A549 (cell line): Measurements from ENCODE around the gene SKIC8. TPM values are rescaled to one million over a fixed set of nuclear protein-coding genes. Genes with fewer than 3 reads are reported as not detected.

ENCODE experiments used
- ATAC-seq, 2 experiments: fragments of 200-7000 bp in 1 of 2; fragments of >200 bp in 1 of 2; cut with Nextera tagmentation in 1 of 2; cut with Tn5 transposase in 1 of 2; 3 replicates each; pipeline versions ENCODE4 v1.8.0 to v1.9.1; 2018 to 2020; ENCODE audit warnings: mild to moderate bottlenecking in 1 of 2, moderate library complexity in 1 of 2
- CTCF ChIA-PET: fragments of 300-600 bp; sonication (Branson Sonifier 250); formaldehyde crosslinking; extraction: SDS; loops from one replicate; lab custom pipeline; 2021; ENCODE audit warnings: antibody characterized with exemption, inconsistent platforms; lab: Yijun Ruan, JAX
- POLR2A ChIA-PET: fragments of 350-600 bp; formaldehyde crosslinking; extraction: SDS; loops from one replicate; lab custom pipeline; 2021; ENCODE audit warnings: antibody characterized with exemption, inconsistent platforms; lab: Yijun Ruan, JAX
- DNase-seq, 2 experiments: peaks; one replicate each; pipeline versions ENCODE4 v3.0.0 to v3.0.0-alpha.2; 2011 to 2016; ENCODE audit warnings: low read depth in 1 of 2, low spot score in 1 of 2
- FAIRE-seq: peaks from 2 replicates; lab custom pipeline; 2011; peaks lifted over from hg19 to GRCh38; lab: Jason Lieb, UNC
- H3K27ac ChIP-seq, 2 experiments: fragments of >200 bp; sonication (Bioruptor Twin); formaldehyde crosslinking; 3 replicates each; pipeline ENCODE4 v1.5.1; 2016 to 2017
- H3K4me1 ChIP-seq: fragments of >200 bp; sonication (Bioruptor Twin); formaldehyde crosslinking; 3 replicates; pipeline ENCODE4 v1.6.1; 2016
- H3K4me2 ChIP-seq: fragments of >200 bp; sonication (Bioruptor Twin); formaldehyde crosslinking; 3 replicates; pipeline ENCODE4 v1.6.1; 2016
- H3K4me3 ChIP-seq: fragments of >200 bp; sonication (Bioruptor Twin); formaldehyde crosslinking; 3 replicates; pipeline ENCODE4 v1.5.1; 2016
- H3K9me3 ChIP-seq: fragments of >200 bp; sonication (Bioruptor Twin); formaldehyde crosslinking; 3 replicates; pipeline ENCODE4 v1.6.1; 2016
- CBX2 ChIP-seq: fragments of 200-600 bp; sonication (generic); IDR thresholded peaks from 2 replicates; pipeline ENCODE4 v1.6.1; 2016; ENCODE audit warnings: low read depth, mild to moderate bottlenecking, borderline replicate concordance
- CHD4 ChIP-seq: fragments of 200-600 bp; sonication (generic); IDR thresholded peaks from 2 replicates; pipeline ENCODE4 v1.6.1; 2016; ENCODE audit warnings: antibody characterized with exemption, mild to moderate bottlenecking, borderline replicate concordance
- CTCF ChIP-seq: fragments of >200 bp; sonication (Bioruptor Twin); formaldehyde crosslinking; IDR thresholded peaks from 3 replicates; pipeline ENCODE4 v1.5.1; 2016
- E2F6 ChIP-seq: IDR thresholded peaks from 2 replicates; pipeline ENCODE4 v1.6.1; 2012; ENCODE audit warnings: low read depth, borderline replicate concordance
- ESRRA ChIP-seq: fragments of 150-350 bp; IDR thresholded peaks from 2 replicates; pipeline ENCODE4 v1.6.1; 2014; ENCODE audit warnings: mild to moderate bottlenecking, low read length, borderline replicate concordance
- FOSL2 ChIP-seq, 2 experiments: fragments of 450-650 bp in 1 of 2; fragments of >200 bp in 1 of 2; sonication (Bioruptor Twin) in 1 of 2; formaldehyde crosslinking; IDR thresholded peaks; 2 replicates each; pipeline versions ENCODE4 v1.5.0 to v1.6.1; 2016 to 2020; ENCODE audit warnings: mild to moderate bottlenecking in 1 of 2, moderate library complexity in 1 of 2
- HES2 ChIP-seq: fragments of >200 bp; sonication (Bioruptor Twin); formaldehyde crosslinking; IDR thresholded peaks from 2 replicates; pipeline ENCODE4 v1.6.1; 2016
- HOXB5 ChIP-seq: fragments of 250-450 bp; sonication (Bioruptor Pico); IDR thresholded peaks from 2 replicates; pipeline ENCODE4 v1.5.0; 2020; ENCODE audit warnings: mild to moderate bottlenecking, moderate library complexity
- JUNB ChIP-seq: fragments of >200 bp; sonication (Bioruptor Twin); formaldehyde crosslinking; IDR thresholded peaks from 2 replicates; pipeline ENCODE4 v1.6.1; 2016
- KDM1A ChIP-seq: fragments of 200-600 bp; sonication (generic); IDR thresholded peaks from 2 replicates; pipeline ENCODE4 v1.6.1; 2016; ENCODE audit warnings: low read depth, mild to moderate bottlenecking
- MAZ ChIP-seq: fragments of 150-350 bp; IDR thresholded peaks from 2 replicates; pipeline ENCODE4 v1.6.1; 2014; ENCODE audit warnings: antibody characterized with exemption, low read depth, low read length, borderline replicate concordance
- MYC ChIP-seq: IDR thresholded peaks from 2 replicates; pipeline ENCODE4 v1.6.1; 2012; ENCODE audit warnings: mild to moderate bottlenecking, inconsistent platforms, low read length, improper control_type of control experiment, borderline replicate concordance
- NFE2L2 ChIP-seq: fragments of 150-350 bp; conservative IDR thresholded peaks from 2 replicates; pipeline ENCODE4 v1.6.1; 2014; ENCODE audit warnings: low read length
- NPAS2 ChIP-seq: fragments of 250-450 bp; sonication (Bioruptor Pico); IDR thresholded peaks from 2 replicates; pipeline ENCODE4 v1.8.0; 2022; ENCODE audit warnings: mild to moderate bottlenecking, moderate library complexity, borderline replicate concordance
- NR3C1 ChIP-seq: fragments of >200 bp; sonication (Bioruptor Twin); formaldehyde crosslinking; IDR thresholded peaks from 3 replicates; pipeline ENCODE4 v1.6.1; 2017
- POLR2AphosphoS2 ChIP-seq: conservative IDR thresholded peaks from 2 replicates; pipeline ENCODE4 v1.6.1; 2012; ENCODE audit warnings: low read length, improper control_type of control experiment, inconsistent platforms
- RARB ChIP-seq: fragments of 250-450 bp; sonication (Bioruptor Pico); IDR thresholded peaks from 2 replicates; pipeline ENCODE4 v1.8.0; 2021; ENCODE audit warnings: mild to moderate bottlenecking, moderate library complexity
- RCOR1 ChIP-seq: fragments of 150-350 bp; IDR thresholded peaks from 2 replicates; pipeline ENCODE4 v1.6.1; 2014; ENCODE audit warnings: antibody characterized with exemption, low read length, low read depth
- REST ChIP-seq: fragments of 200-600 bp; sonication (generic); IDR thresholded peaks from 2 replicates; pipeline ENCODE4 v1.6.1; 2016; ENCODE audit warnings: antibody characterized with exemption, mild to moderate bottlenecking, moderate library complexity
- RFX5 ChIP-seq: fragments of 450-650 bp; IDR thresholded peaks from 2 replicates; pipeline ENCODE4 v1.7.1; 2014; ENCODE audit warnings: antibody characterized with exemption, mild to moderate bottlenecking, moderate library complexity
- RNF2 ChIP-seq: fragments of 200-600 bp; sonication (generic); IDR thresholded peaks from 2 replicates; pipeline ENCODE4 v1.6.1; 2016; ENCODE audit warnings: low read depth, mild to moderate bottlenecking, antibody characterized with exemption, moderate library complexity, borderline replicate concordance
- SMC3 ChIP-seq: fragments of >200 bp; sonication (Bioruptor Twin); formaldehyde crosslinking; IDR thresholded peaks from 3 replicates; pipeline ENCODE4 v1.6.1; 2018; ENCODE audit warnings: inconsistent platforms
- ZC3H11A ChIP-seq: fragments of 450-650 bp; IDR thresholded peaks from 2 replicates; pipeline ENCODE4 v1.6.1; 2014; ENCODE audit warnings: antibody characterized with exemption, mild to moderate bottlenecking
- ZFP36 ChIP-seq: fragments of 450-650 bp; IDR thresholded peaks from 2 replicates; pipeline ENCODE4 v1.6.1; 2014; ENCODE audit warnings: borderline replicate concordance; ENCODE audit not compliant: partially characterized antibody
- WGBS: methylation state at CpG from one replicate; pipeline ENCODE4 v1.1.6; 2017; ENCODE audit errors: missing lambda C conversion rate; 5-methylcytosine and 5-hydroxymethylcytosine counted together
- polyA plus RNA-seq, 4 experiments: library from polyadenylated mRNA; depleted of rRNA in 3 of 4; stranded (reverse); fragments of >200 nt; fragmentation: RNase III in 1 of 4; extraction: RNeasy Plus Mini Kit Qiagen cat#74134 plus additional on column Dnase treatment in 1 of 4; gene quantifications; 2 replicates in 3 of 4; 3 replicates in 1 of 4; pipeline ENCODE4 v1.2.3, GENCODE V29; 2011 to 2017

Gene SKIC8
- polyA plus RNA-seq, 2 of the 4 experiments (the other 2 are of a cell fraction) = 143 to 177 TPM

GRCh38 chr15:78244893-78245292, 54.5 kb downstream of the SKIC8 start:
- CTCF ChIA-PET = interaction anchor here (0.8 to 9.2 kb wide), 13 partner anchors 9 to 465 kb away, joined by 3 to 251 read pairs (median 5); partner anchors contain the start of gene CIB2
- H3K4me1 ChIP-seq = no peaks in the 10 kb centered on the region
- TF ChIP-seq CBX2 (no peak), RNF2 (no peak), CHD4 (no peak), ESRRA (no peak), POLR2AphosphoS2 (no peak), JUNB (no peak), CTCF (no peak), NR3C1 (no peak), ZC3H11A (no peak), ZFP36 (no peak), NPAS2 (CRISPR knock-in tag) (no peak), NFE2L2 (no peak), E2F6 (no peak), MAZ (no peak), FOSL2 (IDR thresholded peaks at IDR 0.05) (no peak), FOSL2 (CRISPR knock-in tag; IDR thresholded peaks at IDR 0.05) (no peak), KDM1A (no peak), RCOR1 (no peak), HES2 (no peak)
- POLR2A ChIA-PET = no interaction called here
- ATAC-seq (no peak), FAIRE-seq (no peak), DNase-seq (no peak)
- H3K27ac ChIP-seq = no peak overlapping the region
- H3K4me3 ChIP-seq = no peak overlapping the region
- 54% methylated on average over 6 of the region's 7 CpGs for WGBS
- no peaks in the 10 kb centered on the region for H3K9me3 ChIP-seq
- H3K4me2 ChIP-seq = no peak overlapping the region

GRCh38 chr15:78244101-78244500, 55.3 kb downstream of the SKIC8 start:
- Histone ChIP-seq H3K4me3 (no peak overlapping the region), H3K4me1 (no peaks in the 10 kb centered on the region), H3K9me3 (no peaks in the 10 kb centered on the region), H3K4me2 (no peak overlapping the region), H3K27ac (no peak overlapping the region)
- ATAC-seq (no peak), FAIRE-seq (no peak), DNase-seq (no peak)
- no peak for TF ChIP-seq MYC
- TF ChIP-seq HOXB5 (CRISPR knock-in tag) = no peak
- no peak for TF ChIP-seq ESRRA
- TF ChIP-seq RARB = no peak
- no peak for TF ChIP-seq FOSL2 (IDR thresholded peaks at IDR 0.05)
- TF ChIP-seq FOSL2 (CRISPR knock-in tag; IDR thresholded peaks at IDR 0.05) = no peak
- no peak for TF ChIP-seq SMC3
- no peak for TF ChIP-seq RFX5
- TF ChIP-seq ZC3H11A = no peak
- no peak for TF ChIP-seq REST
- CTCF ChIA-PET = interaction anchor here (0.8 to 9.2 kb wide), 15 partner anchors 8 to 466 kb away, joined by 3 to 251 read pairs (median 5); partner anchors contain the start of gene CIB2
- POLR2A ChIA-PET = interaction anchor here (1.0 kb wide), 1 partner anchor 56 kb away, joined by 3 read pairs; the partner anchor contains the start of gene SKIC8
- WGBS = 84% methylated on average over 6 of the region's 6 CpGs
